Dedifferentiated amniotic fluid mesenchymal stem cell (primary cell): ENCODE results near the gene TMEM247.

Experiments
- DNase-seq: peaks from one replicate; pipeline ENCODE4 v3.0.0-alpha.2; 2016; ENCODE audit errors: extremely low spot score

Gene TMEM247

GRCh38 chr2:46479265-46479664 lies at the start of gene TMEM247:
TMEM247 (plus strand) TSS chr2:46479565.
- no peak for DNase-seq

- no peak for DNase-seq
Observed at GRCh38 chr2:46430413-46430812, 49.0 kb upstream of the TMEM247 start.

- DNase-seq: no peak
Observed at GRCh38 chr2:46430992-46431391, 48.4 kb upstream of the TMEM247 start.

- DNase-seq: no peak
Observed at GRCh38 chr2:46431481-46432235, 47.7 kb upstream of the TMEM247 start.

- DNase-seq: peak; percentile 17
Observed at GRCh38 chr2:46434851-46435273, 44.5 kb upstream of the TMEM247 start.

GRCh38 chr2:46435353-46435752 lies 44.0 kb upstream of the TMEM247 start:
- no peak for DNase-seq

- no peak for DNase-seq
Observed at GRCh38 chr2:46435796-46436360, 43.5 kb upstream of the TMEM247 start.

GRCh38 chr2:46436800-46437199 lies 42.6 kb upstream of the TMEM247 start:
- DNase-seq: no peak

GRCh38 chr2:46438102-46438501 lies 41.3 kb upstream of the TMEM247 start:
- DNase-seq: no peak

- no peak for DNase-seq
Observed at GRCh38 chr2:46438794-46439193, 40.6 kb upstream of the TMEM247 start.

- DNase-seq: no peak
Observed at GRCh38 chr2:46439582-46439981, 39.8 kb upstream of the TMEM247 start.

GRCh38 chr2:46441838-46442712 lies 37.3 kb upstream of the TMEM247 start:
- DNase-seq: no peak

GRCh38 chr2:46444732-46445131 lies 34.6 kb upstream of the TMEM247 start:
- DNase-seq: no peak

- no peak for DNase-seq
Observed at GRCh38 chr2:46445556-46445955, 33.8 kb upstream of the TMEM247 start.

- DNase-seq: no peak
Observed at GRCh38 chr2:46446871-46447568, 32.3 kb upstream of the TMEM247 start.

GRCh38 chr2:46447649-46448048 lies 31.7 kb upstream of the TMEM247 start:
- no peak for DNase-seq

GRCh38 chr2:46448111-46448510 lies 31.3 kb upstream of the TMEM247 start:
- DNase-seq: no peak

- DNase-seq: no peak
Observed at GRCh38 chr2:46448641-46449040, 30.7 kb upstream of the TMEM247 start.

- no peak for DNase-seq
Observed at GRCh38 chr2:46449700-46450099, 29.7 kb upstream of the TMEM247 start.

- DNase-seq: no peak
Observed at GRCh38 chr2:46451131-46451711, 28.1 kb upstream of the TMEM247 start.

GRCh38 chr2:46456789-46457188 lies 22.6 kb upstream of the TMEM247 start:
- no peak for DNase-seq
